ENCODE results near the gene DLG1.

Gene DLG1

DNA sequence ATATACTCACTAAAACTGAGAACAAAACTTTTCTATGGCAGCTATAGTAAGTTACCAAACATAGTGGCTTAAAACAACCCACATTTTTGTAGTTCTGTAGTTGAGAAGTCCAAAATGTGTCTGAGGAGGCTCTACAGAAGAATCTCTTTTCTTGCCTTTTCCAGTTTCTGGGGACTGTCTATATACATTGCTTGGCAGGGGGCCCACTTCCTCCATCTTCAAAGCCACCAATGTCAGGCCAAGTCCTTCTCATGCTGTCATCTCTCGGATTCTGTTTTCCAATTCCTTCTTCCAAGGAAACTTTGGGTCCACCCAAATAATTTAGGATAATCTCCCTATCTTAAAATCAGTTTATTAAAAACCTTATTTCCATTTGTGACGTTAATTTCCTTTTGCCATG lies 92.7 kb downstream of the DLG1 start:
- Histone ChIP-seq H3K27ac (ENCODE audit: low read length, poor library complexity, severe bottlenecking) (no peak overlapping the region), H2BK15ac (ENCODE audit: low read depth, poor library complexity, severe bottlenecking) (no peak overlapping the region)
- WGBS = 95% methylated on average over 2 of the region's 2 CpGs

DNA sequence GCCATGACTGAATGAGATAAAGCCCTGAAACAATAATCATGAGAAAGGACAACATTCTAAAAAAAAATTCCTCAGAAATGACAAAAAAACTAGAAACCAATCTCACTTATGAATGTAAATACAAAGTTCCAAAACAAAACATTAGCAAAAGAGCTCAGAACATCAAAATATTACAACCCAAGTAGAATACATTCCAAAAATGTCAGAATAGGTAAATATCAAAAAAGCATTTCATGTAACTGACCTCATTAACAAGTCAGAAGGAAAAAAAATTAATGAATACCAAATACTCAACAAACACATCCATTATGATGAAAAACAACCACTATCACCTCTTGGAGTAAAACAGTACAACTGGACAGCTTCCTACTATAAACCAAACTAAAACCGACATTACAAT lies 93.1 kb downstream of the DLG1 start:
- Histone ChIP-seq H3K4ac (ENCODE audit: low read depth in 1 of 2, low read length in 2 of 2) (no peak overlapping the region), H4K91ac (ENCODE audit: low read length) (no peak overlapping the region), H3K4me3 (ENCODE audit: insufficient read depth in 1 of 2, low read depth in 1 of 2, low read length in 2 of 2) (no peak overlapping the region), H3K27ac (ENCODE audit: low read length, poor library complexity, severe bottlenecking) (no peak overlapping the region), H2AFZ (ENCODE audit: low read depth, low read length) (no peak overlapping the region), H2BK120ac (ENCODE audit: low read depth, low read length) (no peak overlapping the region), H2BK12ac (ENCODE audit: low read length in 2 of 2) (no peak overlapping the region), H2AK5ac (ENCODE audit: low read length, severe bottlenecking) (no peak overlapping the region), H2BK15ac (ENCODE audit: low read depth, poor library complexity, severe bottlenecking) (no peak overlapping the region), H3K4me1 (ENCODE audit: control insufficient read depth, insufficient read depth, low read depth, low read length) (peaks cover 2% of the 10 kb centered on the region), H3K9ac (ENCODE audit: low read length) (no peak overlapping the region), H3K18ac (ENCODE audit: low read depth in 1 of 2, low read length in 2 of 2) (no peak overlapping the region), H3K36me3 (ENCODE audit: control insufficient read depth in 1 of 2, insufficient read depth in 2 of 2, low read depth in 1 of 2, low read length in 2 of 2) (no peaks in the 10 kb centered on the region), H3K4me2 (ENCODE audit: low read length, poor library complexity, severe bottlenecking) (no peak overlapping the region), H3K14ac (ENCODE audit: low read length in 2 of 2) (no peak overlapping the region), H3K9me3 (ENCODE audit: control insufficient read depth, low read length) (no peaks in the 10 kb centered on the region), H4K8ac (ENCODE audit: low read length) (no peak overlapping the region), H3K27me3 (ENCODE audit: control insufficient read depth in 1 of 2, insufficient read depth in 1 of 2, low read length in 2 of 2) (no peaks in the 10 kb centered on the region), H3K79me1 (replicated peaks; ENCODE audit: low read length, poor library complexity, severe bottlenecking) (no peaks in the 10 kb centered on the region), H3K23ac (ENCODE audit: low read length in 2 of 2) (no peak overlapping the region), H2BK5ac (ENCODE audit: low read depth, low read length, poor library complexity, severe bottlenecking) (no peak overlapping the region)
- 100% methylated on average over 1 of the region's 1 CpG for WGBS
- DNase-seq = no peak

More for the DNA sequence above, 92.7 kb downstream of the DLG1 start:
- no peak overlapping the region for H3K4me3 ChIP-seq (ENCODE audit: insufficient read depth in 1 of 2, low read depth in 1 of 2, low read length in 2 of 2)
- no peak for DNase-seq
- no peak overlapping the region for H3K23ac ChIP-seq (ENCODE audit: low read length in 2 of 2)
- no peak overlapping the region for H2BK12ac ChIP-seq (ENCODE audit: low read length in 2 of 2)
- H3K4me1 ChIP-seq (ENCODE audit: control insufficient read depth, insufficient read depth, low read depth, low read length) = peaks cover 2% of the 10 kb centered on the region
- no peak overlapping the region for H2AFZ ChIP-seq (ENCODE audit: low read depth, low read length)
- H2AK5ac ChIP-seq (ENCODE audit: low read length, severe bottlenecking) = no peak overlapping the region
- H3K9me3 ChIP-seq (ENCODE audit: control insufficient read depth, low read length) = no peaks in the 10 kb centered on the region
- no peak overlapping the region for H3K4me2 ChIP-seq (ENCODE audit: low read length, poor library complexity, severe bottlenecking)
- H3K79me1 ChIP-seq (replicated peaks; ENCODE audit: low read length, poor library complexity, severe bottlenecking) = no peaks in the 10 kb centered on the region
- H4K91ac ChIP-seq (ENCODE audit: low read length) = no peak overlapping the region
- no peak overlapping the region for H2BK120ac ChIP-seq (ENCODE audit: low read depth, low read length)
- no peaks in the 10 kb centered on the region for H3K36me3 ChIP-seq (ENCODE audit: control insufficient read depth in 1 of 2, insufficient read depth in 2 of 2, low read depth in 1 of 2, low read length in 2 of 2)
- no peak overlapping the region for H2BK5ac ChIP-seq (ENCODE audit: low read depth, low read length, poor library complexity, severe bottlenecking)
- H3K18ac ChIP-seq (ENCODE audit: low read depth in 1 of 2, low read length in 2 of 2) = no peak overlapping the region
- H3K27me3 ChIP-seq (ENCODE audit: control insufficient read depth in 1 of 2, insufficient read depth in 1 of 2, low read length in 2 of 2) = no peaks in the 10 kb centered on the region
- no peak overlapping the region for H4K8ac ChIP-seq (ENCODE audit: low read length)
- no peak overlapping the region for H3K14ac ChIP-seq (ENCODE audit: low read length in 2 of 2)
- no peak overlapping the region for H3K9ac ChIP-seq (ENCODE audit: low read length)
- no peak overlapping the region for H3K4ac ChIP-seq (ENCODE audit: low read depth in 1 of 2, low read length in 2 of 2)

DNA sequence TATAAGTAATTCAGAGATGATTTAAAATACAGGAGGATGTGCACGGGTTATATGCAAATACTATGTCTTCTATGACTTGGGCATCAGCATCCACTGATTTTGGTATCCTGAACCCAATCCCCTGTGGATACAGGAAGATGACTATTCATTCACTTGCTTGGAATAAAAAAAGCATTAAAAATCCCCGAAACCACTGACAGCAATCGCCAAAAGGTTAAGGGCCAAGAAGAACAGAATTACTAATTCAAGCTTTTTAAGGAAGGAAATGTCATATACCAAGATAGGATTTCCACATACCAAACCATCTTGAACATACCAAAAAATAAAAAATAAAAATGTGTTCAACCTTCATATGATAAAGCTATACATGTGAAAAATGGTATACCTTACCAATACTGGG lies 93.7 kb downstream of the DLG1 start:
- no peak overlapping the region for H2BK120ac ChIP-seq (ENCODE audit: low read depth, low read length)
- no peaks in the 10 kb centered on the region for H3K79me1 ChIP-seq (replicated peaks; ENCODE audit: low read length, poor library complexity, severe bottlenecking)
- no peak overlapping the region for H2AFZ ChIP-seq (ENCODE audit: low read depth, low read length)
- no peak overlapping the region for H2BK15ac ChIP-seq (ENCODE audit: low read depth, poor library complexity, severe bottlenecking)
- no peak overlapping the region for H3K14ac ChIP-seq (ENCODE audit: low read length in 2 of 2)
- H3K18ac ChIP-seq (ENCODE audit: low read depth in 1 of 2, low read length in 2 of 2) = no peak overlapping the region
- no peak for DNase-seq
- H3K23ac ChIP-seq (ENCODE audit: low read length in 2 of 2) = no peak overlapping the region
- H3K4me1 ChIP-seq (ENCODE audit: control insufficient read depth, insufficient read depth, low read depth, low read length) = peaks cover 2% of the 10 kb centered on the region
- WGBS = 38% methylated on average over 1 of the region's 3 CpGs
- no peak overlapping the region for H3K4ac ChIP-seq (ENCODE audit: low read depth in 1 of 2, low read length in 2 of 2)
- no peak overlapping the region for H4K91ac ChIP-seq (ENCODE audit: low read length)
- H3K9ac ChIP-seq (ENCODE audit: low read length) = no peak overlapping the region
- no peaks in the 10 kb centered on the region for H3K9me3 ChIP-seq (ENCODE audit: control insufficient read depth, low read length)
- no peaks in the 10 kb centered on the region for H3K36me3 ChIP-seq (ENCODE audit: control insufficient read depth in 1 of 2, insufficient read depth in 2 of 2, low read depth in 1 of 2, low read length in 2 of 2)
- H3K4me2 ChIP-seq (ENCODE audit: low read length, poor library complexity, severe bottlenecking) = no peak overlapping the region
- H3K27me3 ChIP-seq (ENCODE audit: control insufficient read depth in 1 of 2, insufficient read depth in 1 of 2, low read length in 2 of 2) = no peaks in the 10 kb centered on the region
- no peak overlapping the region for H3K4me3 ChIP-seq (ENCODE audit: insufficient read depth in 1 of 2, low read depth in 1 of 2, low read length in 2 of 2)
- no peak overlapping the region for H3K27ac ChIP-seq (ENCODE audit: low read length, poor library complexity, severe bottlenecking)
- H2BK12ac ChIP-seq (ENCODE audit: low read length in 2 of 2) = no peak overlapping the region
- H2AK5ac ChIP-seq (ENCODE audit: low read length, severe bottlenecking) = no peak overlapping the region
- H4K8ac ChIP-seq (ENCODE audit: low read length) = no peak overlapping the region
- no peak overlapping the region for H2BK5ac ChIP-seq (ENCODE audit: low read depth, low read length, poor library complexity, severe bottlenecking)

DNA sequence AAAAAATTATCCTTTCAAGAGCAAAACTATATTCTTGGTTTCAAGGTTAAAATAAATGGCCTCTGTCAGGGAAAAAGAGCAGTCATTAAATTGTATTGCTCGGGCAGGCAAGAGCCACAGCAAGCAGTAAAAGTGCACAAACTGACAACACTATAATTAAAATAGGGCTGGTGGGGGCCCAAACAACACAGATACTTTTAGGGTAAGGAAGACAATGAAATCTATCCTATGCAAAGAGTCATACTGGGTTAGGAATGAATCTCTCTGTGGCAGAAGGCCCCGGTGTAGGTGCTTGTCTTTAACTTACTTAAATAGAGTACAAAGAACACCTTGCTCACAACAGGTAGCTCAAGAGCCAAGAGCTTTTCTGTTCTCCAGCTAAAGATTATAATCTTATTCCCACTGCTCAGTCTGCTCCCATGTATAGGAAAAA lies 94.7 kb downstream of the DLG1 start:
- no peak overlapping the region for H3K9ac ChIP-seq (ENCODE audit: low read length)
- no peaks in the 10 kb centered on the region for H3K79me1 ChIP-seq (replicated peaks; ENCODE audit: low read length, poor library complexity, severe bottlenecking)
- H2BK5ac ChIP-seq (ENCODE audit: low read depth, low read length, poor library complexity, severe bottlenecking) = no peak overlapping the region
- H2AFZ ChIP-seq (ENCODE audit: low read depth, low read length) = no peak overlapping the region
- H3K18ac ChIP-seq (ENCODE audit: low read depth in 1 of 2, low read length in 2 of 2) = no peak overlapping the region
- DNase-seq = no peak
- H3K4me2 ChIP-seq (ENCODE audit: low read length, poor library complexity, severe bottlenecking) = no peak overlapping the region
- no peak overlapping the region for H2BK15ac ChIP-seq (ENCODE audit: low read depth, poor library complexity, severe bottlenecking)
- H3K4ac ChIP-seq (ENCODE audit: low read depth in 1 of 2, low read length in 2 of 2) = no peak overlapping the region
- no peak overlapping the region for H3K27ac ChIP-seq (ENCODE audit: low read length, poor library complexity, severe bottlenecking)
- H3K27me3 ChIP-seq (ENCODE audit: control insufficient read depth in 1 of 2, insufficient read depth in 1 of 2, low read length in 2 of 2) = no peaks in the 10 kb centered on the region
- no peak overlapping the region for H3K23ac ChIP-seq (ENCODE audit: low read length in 2 of 2)
- H3K14ac ChIP-seq (ENCODE audit: low read length in 2 of 2) = no peak overlapping the region
- H2BK120ac ChIP-seq (ENCODE audit: low read depth, low read length) = no peak overlapping the region
- H2BK12ac ChIP-seq (ENCODE audit: low read length in 2 of 2) = no peak overlapping the region
- no peak overlapping the region for H4K91ac ChIP-seq (ENCODE audit: low read length)
- no peak overlapping the region for H2AK5ac ChIP-seq (ENCODE audit: low read length, severe bottlenecking)
- no peak overlapping the region for H3K4me3 ChIP-seq (ENCODE audit: insufficient read depth in 1 of 2, low read depth in 1 of 2, low read length in 2 of 2)
- WGBS = 38% methylated on average over 1 of the region's 2 CpGs
- H3K36me3 ChIP-seq (ENCODE audit: control insufficient read depth in 1 of 2, insufficient read depth in 2 of 2, low read depth in 1 of 2, low read length in 2 of 2) = no peaks in the 10 kb centered on the region
- peaks cover 2% of the 10 kb centered on the region for H3K4me1 ChIP-seq (ENCODE audit: control insufficient read depth, insufficient read depth, low read depth, low read length)
- H3K9me3 ChIP-seq (ENCODE audit: control insufficient read depth, low read length) = no peaks in the 10 kb centered on the region
- no peak overlapping the region for H4K8ac ChIP-seq (ENCODE audit: low read length)
